NOMO-1 treated with DMSO at 0.1 percent for 48 hours (cell line): ENCODE results near the gene PGM5.

Experiments
- DNase-seq: peaks from one replicate; lab custom pipeline; 2025; ENCODE audit not compliant: unreplicated experiment; lab: John Stamatoyannopoulos, UW

Gene PGM5

DNA sequence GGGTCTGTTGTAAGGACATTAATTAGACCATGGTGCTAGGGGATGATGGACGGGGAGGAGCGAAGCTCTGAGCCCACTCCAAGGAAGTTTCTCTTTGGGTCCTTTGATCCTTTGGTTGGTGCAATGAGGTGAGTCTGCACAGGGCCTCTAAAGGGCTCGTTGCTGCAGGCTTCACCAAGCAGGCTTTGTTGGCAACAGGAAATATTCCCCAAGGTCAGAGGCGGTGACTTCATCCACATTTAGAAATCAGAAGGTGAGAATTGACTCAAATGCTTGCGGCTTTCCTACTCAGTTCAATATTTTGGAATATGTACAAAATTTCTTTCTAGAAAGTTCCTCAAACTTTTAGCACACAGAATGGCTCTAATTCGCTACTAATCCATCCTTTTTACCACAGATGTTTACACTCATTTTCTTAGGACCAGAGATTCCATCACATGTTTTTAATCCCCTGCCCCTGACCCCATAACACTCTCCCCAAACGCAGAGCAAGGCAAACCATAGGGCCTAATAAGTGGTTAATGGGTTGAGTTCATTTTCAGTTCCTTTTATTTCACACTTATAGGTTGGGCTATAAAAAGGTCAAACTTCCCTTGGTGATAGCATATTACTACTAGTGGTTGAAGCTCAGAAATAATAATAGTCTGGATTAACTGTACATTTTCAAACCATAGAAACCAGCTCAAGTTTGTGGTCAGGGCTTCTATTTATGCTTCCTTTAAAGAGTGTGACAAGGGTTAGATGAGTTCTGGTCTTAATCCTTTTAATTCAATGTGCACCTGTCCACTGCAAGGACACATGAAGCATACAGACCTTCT, 221.6 kb downstream of the PGM5 start:
- DNase-seq, result peak; percentile 40
